ENCODE measurements around the gene C1QB. TPM values are rescaled to one million over a fixed set of nuclear protein-coding genes. Genes with fewer than 3 reads are reported as not detected.

C1QB gene
- polyA plus RNA-seq, 1 of the 3 experiments (the other 2 are of a cell fraction): not detected

DNA sequence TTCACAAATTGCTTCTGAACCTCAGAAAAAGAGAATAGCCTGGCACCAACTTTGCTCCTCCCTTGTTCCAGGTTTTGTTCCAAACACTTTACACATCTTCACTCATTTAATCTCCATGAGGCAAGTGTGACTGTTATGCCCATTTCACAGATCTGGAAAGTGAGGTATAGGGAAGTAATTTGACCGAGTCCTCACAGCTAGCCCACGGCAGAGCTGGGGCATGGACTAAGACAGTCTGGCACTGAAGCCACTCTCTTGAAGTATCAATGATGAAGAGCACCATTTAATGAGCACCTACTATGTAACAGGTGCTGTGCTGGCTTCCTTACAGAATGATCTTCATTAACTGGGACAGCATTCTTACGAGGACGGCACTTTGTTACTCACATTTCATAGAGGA, 19.0 kb downstream of the C1QB start:
- no peak for TF ChIP-seq RXRA (IDR thresholded peaks at IDR 0.05; ENCODE audit: borderline replicate concordance, low read depth)
- CTCF ChIA-PET: interaction anchor here (1.0 to 5.4 kb wide), 8 partner anchors 9 to 292 kb away, joined by 3 to 70 read pairs (median 19); no protein-coding TSS in a partner anchor
- Histone ChIP-seq H3K36me3 (replicated peaks in 1 of 2; ENCODE audit: control insufficient read depth in 1 of 2, insufficient read depth in 2 of 2, low read length in 1 of 2) (no peaks in the 10 kb centered on the region), H3K9me2 (no peaks in the 10 kb centered on the region), H3K9me3 (no peaks in the 10 kb centered on the region), H3K9ac (no peak overlapping the region), H3K4me1 (ENCODE audit: control insufficient read depth in 1 of 2, insufficient read depth in 2 of 2, low read depth in 1 of 2, low read length in 1 of 2) (no peaks in the 10 kb centered on the region; a peak in 1 of 4 replicates), H4K20me1 (ENCODE audit: insufficient read depth) (no peaks in the 10 kb centered on the region), H3K27me3 (ENCODE audit: insufficient read depth) (peaks cover 20% of the 10 kb centered on the region; the same call in 1 of the 2 replicates), H2AFZ (ENCODE audit: low read depth) (no peak overlapping the region), H3K27ac (ENCODE audit: low read depth in 2 of 2, low read length in 1 of 2) (no peak overlapping the region), H3K79me2 (ENCODE audit: insufficient read depth) (no peaks in the 10 kb centered on the region), H3F3A (replicated peaks; ENCODE audit: insufficient read depth) (no peaks in the 10 kb centered on the region), H3K4me2 (no peak overlapping the region), H3K4me3 (ENCODE audit: low read depth in 2 of 2, low read length in 1 of 2) (no peak overlapping the region)
- WGBS (ENCODE audit: low lambda C conversion rate): 81% methylated on average over 4 of the region's 4 CpGs
- no peak for DNase-seq
- POLR2A ChIA-PET: no interaction called here

DNA sequence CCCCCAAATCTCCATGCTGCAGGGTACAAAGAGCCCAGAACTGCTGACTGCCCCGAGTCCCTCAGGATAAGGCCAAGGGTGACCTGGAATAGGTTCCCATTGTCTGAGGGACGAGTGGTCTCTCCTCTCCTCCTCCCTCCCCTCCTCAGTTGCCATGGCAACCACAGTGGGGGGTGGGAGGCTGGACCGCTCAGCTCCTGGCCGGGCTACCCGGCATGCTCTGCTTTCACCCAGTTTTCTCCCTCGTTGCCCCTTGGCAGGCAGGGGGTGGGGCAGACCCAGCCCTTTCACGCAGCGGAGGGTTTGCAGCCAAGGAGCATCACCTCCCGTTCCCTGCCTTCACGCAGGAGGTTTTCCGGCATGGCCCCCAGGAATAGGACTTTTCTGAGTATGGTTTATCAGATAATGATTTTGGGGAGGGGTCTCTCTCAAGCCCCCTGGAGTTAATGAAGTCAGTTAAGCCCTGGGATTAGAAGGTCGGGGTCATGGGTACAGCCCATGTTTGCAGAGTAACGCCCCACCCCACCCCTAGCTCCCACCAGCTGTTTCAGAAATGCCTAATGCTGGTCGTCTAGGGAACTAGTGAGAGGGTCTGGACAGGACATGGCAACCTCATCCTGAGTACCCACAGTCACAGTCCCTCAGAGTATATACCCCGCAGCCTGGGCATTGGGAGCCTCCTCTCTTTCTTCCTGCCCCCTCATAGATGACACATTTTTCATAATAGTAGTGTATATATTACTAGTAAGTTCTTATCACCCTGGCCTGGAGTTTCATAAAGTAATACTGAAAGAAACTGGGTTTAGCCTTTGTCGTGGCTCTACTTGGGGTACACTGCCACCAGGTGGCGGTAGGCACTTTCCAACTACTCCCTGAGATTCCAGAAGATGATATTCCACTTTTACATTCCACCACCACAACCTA, 20.7 kb downstream of the C1QB start:
- DNase-seq: peak; percentile 87
- Histone ChIP-seq H3K9me2 (no peaks in the 10 kb centered on the region), H3K79me2 (ENCODE audit: insufficient read depth) (no peaks in the 10 kb centered on the region), H3F3A (replicated peaks; ENCODE audit: insufficient read depth) (no peaks in the 10 kb centered on the region), H3K9ac (no peak overlapping the region), H3K27me3 (ENCODE audit: insufficient read depth) (peaks cover 12% of the 10 kb centered on the region; the same call in 1 of the 2 replicates), H3K4me1 (ENCODE audit: control insufficient read depth in 1 of 2, insufficient read depth in 2 of 2, low read depth in 1 of 2, low read length in 1 of 2) (no peaks in the 10 kb centered on the region; a peak in 1 of 4 replicates), H3K9me3 (no peaks in the 10 kb centered on the region), H3K4me3 (ENCODE audit: low read depth in 2 of 2, low read length in 1 of 2) (no peak overlapping the region; a peak in 1 of 4 replicates), H3K4me2 (no peak overlapping the region), H3K27ac (ENCODE audit: low read depth in 2 of 2, low read length in 1 of 2) (no peak overlapping the region), H4K20me1 (ENCODE audit: insufficient read depth) (no peaks in the 10 kb centered on the region), H2AFZ (ENCODE audit: low read depth) (no peak overlapping the region), H3K36me3 (replicated peaks in 1 of 2; ENCODE audit: control insufficient read depth in 1 of 2, insufficient read depth in 2 of 2, low read length in 1 of 2) (no peaks in the 10 kb centered on the region)
- TF ChIP-seq RCOR1 (IDR thresholded peaks at IDR 0.05; ENCODE audit: low read length): peak; percentile 51; the same call in 1 of the 2 replicates
- TF ChIP-seq, protein P1, sequence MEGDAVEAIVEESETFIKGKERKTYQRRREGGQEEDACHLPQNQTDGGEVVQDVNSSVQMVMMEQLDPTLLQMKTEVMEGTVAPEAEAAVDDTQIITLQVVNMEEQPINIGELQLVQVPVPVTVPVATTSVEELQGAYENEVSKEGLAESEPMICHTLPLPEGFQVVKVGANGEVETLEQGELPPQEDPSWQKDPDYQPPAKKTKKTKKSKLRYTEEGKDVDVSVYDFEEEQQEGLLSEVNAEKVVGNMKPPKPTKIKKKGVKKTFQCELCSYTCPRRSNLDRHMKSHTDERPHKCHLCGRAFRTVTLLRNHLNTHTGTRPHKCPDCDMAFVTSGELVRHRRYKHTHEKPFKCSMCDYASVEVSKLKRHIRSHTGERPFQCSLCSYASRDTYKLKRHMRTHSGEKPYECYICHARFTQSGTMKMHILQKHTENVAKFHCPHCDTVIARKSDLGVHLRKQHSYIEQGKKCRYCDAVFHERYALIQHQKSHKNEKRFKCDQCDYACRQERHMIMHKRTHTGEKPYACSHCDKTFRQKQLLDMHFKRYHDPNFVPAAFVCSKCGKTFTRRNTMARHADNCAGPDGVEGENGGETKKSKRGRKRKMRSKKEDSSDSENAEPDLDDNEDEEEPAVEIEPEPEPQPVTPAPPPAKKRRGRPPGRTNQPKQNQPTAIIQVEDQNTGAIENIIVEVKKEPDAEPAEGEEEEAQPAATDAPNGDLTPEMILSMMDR (IDR thresholded peaks at IDR 0.05): peak; percentile 95
- no peak for TF ChIP-seq FOXM1 (IDR thresholded peaks at IDR 0.05; ENCODE audit: low read depth)
- TF ChIP-seq TAF1 (IDR thresholded peaks at IDR 0.05; ENCODE audit: borderline replicate concordance, low read depth, low read length): no peak
- TF ChIP-seq FOSL2 (IDR thresholded peaks at IDR 0.05; ENCODE audit: borderline replicate concordance, low read depth): no peak
- no peak for TF ChIP-seq FOXJ3 (CRISPR knock-in tag; IDR thresholded peaks at IDR 0.05)
- peak; percentile 94 for TF ChIP-seq RAD21 (IDR thresholded peaks at IDR 0.05; ENCODE audit: low read length)
- no peak for TF ChIP-seq EP300 (IDR thresholded peaks at IDR 0.05; ENCODE audit: borderline replicate concordance in 1 of 2, low read depth in 1 of 2, low read length in 1 of 2)
- TF ChIP-seq RXRA (IDR thresholded peaks at IDR 0.05; ENCODE audit: borderline replicate concordance, low read depth): no peak
- TF ChIP-seq, protein P2, sequence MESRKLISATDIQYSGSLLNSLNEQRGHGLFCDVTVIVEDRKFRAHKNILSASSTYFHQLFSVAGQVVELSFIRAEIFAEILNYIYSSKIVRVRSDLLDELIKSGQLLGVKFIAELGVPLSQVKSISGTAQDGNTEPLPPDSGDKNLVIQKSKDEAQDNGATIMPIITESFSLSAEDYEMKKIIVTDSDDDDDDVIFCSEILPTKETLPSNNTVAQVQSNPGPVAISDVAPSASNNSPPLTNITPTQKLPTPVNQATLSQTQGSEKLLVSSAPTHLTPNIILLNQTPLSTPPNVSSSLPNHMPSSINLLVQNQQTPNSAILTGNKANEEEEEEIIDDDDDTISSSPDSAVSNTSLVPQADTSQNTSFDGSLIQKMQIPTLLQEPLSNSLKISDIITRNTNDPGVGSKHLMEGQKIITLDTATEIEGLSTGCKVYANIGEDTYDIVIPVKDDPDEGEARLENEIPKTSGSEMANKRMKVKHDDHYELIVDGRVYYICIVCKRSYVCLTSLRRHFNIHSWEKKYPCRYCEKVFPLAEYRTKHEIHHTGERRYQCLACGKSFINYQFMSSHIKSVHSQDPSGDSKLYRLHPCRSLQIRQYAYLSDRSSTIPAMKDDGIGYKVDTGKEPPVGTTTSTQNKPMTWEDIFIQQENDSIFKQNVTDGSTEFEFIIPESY (IDR thresholded peaks at IDR 0.05; ENCODE audit: borderline replicate concordance, low read depth): no peak
- 0 out of 2 replicates have a peak, but pooled peaks have one; percentile 8 for TF ChIP-seq NRF1 (IDR thresholded peaks at IDR 0.05; ENCODE audit: low read depth, low read length)
- TF ChIP-seq SMC3 (IDR thresholded peaks at IDR 0.05; ENCODE audit: low read depth, low read length): peak; percentile 90
- TF ChIP-seq GATA2 (CRISPR knock-in tag; IDR thresholded peaks at IDR 0.05): peak; percentile 37; the same call in 1 of the 2 replicates
- CTCF ChIA-PET: interaction anchor here (0.6 to 5.4 kb wide), 43 partner anchors 8 to 513 kb away, joined by 3 to 70 read pairs (median 4); no protein-coding TSS in a partner anchor
- 37% methylated on average over 11 of the region's 17 CpGs for WGBS (ENCODE audit: low lambda C conversion rate)
- POLR2A ChIA-PET: no interaction called here

Data from SK-N-SH (cell line).